NT2/D1 (cell line): ENCODE measurements around the gene TUBGCP6.

Experiments used
- DNase-seq: peaks from one replicate; pipeline ENCODE4 v3.0.0-alpha.2; 2011; ENCODE audit warnings: low read depth, low spot score
- H3K27me3 ChIP-seq: 2 replicates; pipeline ENCODE4 v1.6.0; 2011; ENCODE audit warnings: mild to moderate bottlenecking; ENCODE audit not compliant: insufficient read length, insufficient read depth
- H3K36me3 ChIP-seq: 2 replicates; pipeline ENCODE4 v1.6.1; 2011; ENCODE audit warnings: mild to moderate bottlenecking, low read length, mixed read lengths; ENCODE audit not compliant: insufficient read depth, insufficient read length
- H3K4me1 ChIP-seq: 2 replicates; pipeline ENCODE4 v1.5.1; 2011; ENCODE audit not compliant: insufficient read depth, insufficient read length
- H3K4me3 ChIP-seq: 2 replicates; pipeline ENCODE4 v1.5.1; 2011; ENCODE audit warnings: low read depth; ENCODE audit not compliant: insufficient read length
- H3K9ac ChIP-seq: 2 replicates; pipeline ENCODE4 v1.6.0; 2011; ENCODE audit warnings: low read depth; ENCODE audit not compliant: insufficient read length
- H3K9me3 ChIP-seq: 2 replicates; pipeline ENCODE4 v1.5.1; 2011; ENCODE audit warnings: mild to moderate bottlenecking, low read length; ENCODE audit not compliant: insufficient read depth
- SUZ12 ChIP-seq: IDR thresholded peaks from 2 replicates; pipeline ENCODE4 v1.6.1; 2011; ENCODE audit not compliant: insufficient read length, insufficient read depth; ENCODE audit errors: extremely low read depth
- YY1 ChIP-seq: IDR thresholded peaks from 2 replicates; pipeline ENCODE4 v1.6.1; 2011; ENCODE audit not compliant: insufficient read length, insufficient read depth
- ZNF274 ChIP-seq: IDR thresholded peaks from 2 replicates; pipeline ENCODE4 v1.6.1; 2011; ENCODE audit warnings: mild to moderate bottlenecking, low read depth, low read length

Gene TUBGCP6

DNA sequence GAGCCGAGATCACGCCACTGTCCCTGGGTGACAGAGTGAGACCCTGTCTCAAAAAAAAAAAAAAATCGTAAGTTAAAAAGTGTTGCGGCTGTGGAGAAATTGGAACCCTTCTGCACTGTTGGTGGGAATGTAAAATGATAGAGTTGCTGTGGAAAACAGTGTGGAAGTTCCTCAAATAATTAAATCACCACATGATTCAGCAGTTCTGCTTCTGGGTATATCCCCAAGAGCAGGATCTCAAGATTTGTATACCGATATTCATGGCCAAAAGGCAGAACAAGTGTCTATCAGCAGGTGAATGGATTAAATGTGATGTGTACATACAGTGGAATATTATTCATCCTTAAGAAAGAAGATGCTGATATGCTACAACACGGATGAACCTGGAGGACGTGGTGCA is 40.3 kb downstream of the TUBGCP6 start:
- TF ChIP-seq SUZ12 (no peak), ZNF274 (no peak), YY1 (no peak)
- peaks cover 16% of the 10 kb centered on the region for H3K4me1 ChIP-seq
- no peak overlapping the region for H3K9ac ChIP-seq
- no peak overlapping the region for H3K4me3 ChIP-seq
- DNase-seq, result no peak
- no peaks in the 10 kb centered on the region for H3K9me3 ChIP-seq
- peaks cover 52% of the 10 kb centered on the region for H3K36me3 ChIP-seq
- H3K27me3 ChIP-seq, result peaks cover 10% of the 10 kb centered on the region

GRCh38 chr22:50203288-50203687 is 41.5 kb downstream of the TUBGCP6 start:
- no peak for DNase-seq
- Histone ChIP-seq H3K9me3 (no peaks in the 10 kb centered on the region), H3K4me3 (no peak overlapping the region), H3K36me3 (peaks cover 51% of the 10 kb centered on the region), H3K27me3 (peaks cover 10% of the 10 kb centered on the region), H3K4me1 (peaks cover 17% of the 10 kb centered on the region), H3K9ac (no peak overlapping the region)
- no peak for TF ChIP-seq YY1
- no peak for TF ChIP-seq SUZ12
- TF ChIP-seq ZNF274, result no peak

DNA sequence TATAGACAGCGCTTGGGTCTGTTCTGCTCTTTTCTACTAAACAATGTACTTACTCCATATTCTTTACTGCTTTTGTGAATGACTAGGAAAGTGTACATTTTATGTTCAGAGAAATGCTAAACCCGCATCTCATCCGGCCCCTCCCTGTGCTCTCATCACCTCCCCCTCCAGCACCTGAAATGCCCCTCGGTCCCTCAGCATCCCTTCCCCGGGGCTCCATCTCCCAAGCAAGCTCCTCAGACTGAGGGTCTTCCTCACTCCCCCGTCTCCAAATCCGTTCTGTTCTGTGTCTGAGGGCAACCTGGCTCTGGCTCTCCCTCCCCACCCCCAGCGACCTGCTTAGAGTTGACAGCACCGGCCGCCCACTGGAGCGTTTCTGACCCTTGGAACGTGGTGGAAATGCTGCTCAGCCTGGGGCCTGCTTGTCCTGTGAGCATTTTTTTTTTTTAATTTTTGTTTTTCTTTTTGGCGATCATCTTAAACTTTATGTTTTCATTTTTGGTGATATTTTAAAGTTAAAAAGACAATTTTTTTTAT is 42.6 kb downstream of the TUBGCP6 start:
- Histone ChIP-seq H3K27me3 (peaks cover 10% of the 10 kb centered on the region), H3K4me1 (peaks cover 17% of the 10 kb centered on the region), H3K4me3 (peak overlapping the region; percentile 81), H3K9me3 (no peaks in the 10 kb centered on the region), H3K36me3 (peaks cover 47% of the 10 kb centered on the region), H3K9ac (peak overlapping the region; percentile 89)
- TF ChIP-seq ZNF274 (no peak), YY1 (no peak), SUZ12 (no peak)
- no peak for DNase-seq

DNA sequence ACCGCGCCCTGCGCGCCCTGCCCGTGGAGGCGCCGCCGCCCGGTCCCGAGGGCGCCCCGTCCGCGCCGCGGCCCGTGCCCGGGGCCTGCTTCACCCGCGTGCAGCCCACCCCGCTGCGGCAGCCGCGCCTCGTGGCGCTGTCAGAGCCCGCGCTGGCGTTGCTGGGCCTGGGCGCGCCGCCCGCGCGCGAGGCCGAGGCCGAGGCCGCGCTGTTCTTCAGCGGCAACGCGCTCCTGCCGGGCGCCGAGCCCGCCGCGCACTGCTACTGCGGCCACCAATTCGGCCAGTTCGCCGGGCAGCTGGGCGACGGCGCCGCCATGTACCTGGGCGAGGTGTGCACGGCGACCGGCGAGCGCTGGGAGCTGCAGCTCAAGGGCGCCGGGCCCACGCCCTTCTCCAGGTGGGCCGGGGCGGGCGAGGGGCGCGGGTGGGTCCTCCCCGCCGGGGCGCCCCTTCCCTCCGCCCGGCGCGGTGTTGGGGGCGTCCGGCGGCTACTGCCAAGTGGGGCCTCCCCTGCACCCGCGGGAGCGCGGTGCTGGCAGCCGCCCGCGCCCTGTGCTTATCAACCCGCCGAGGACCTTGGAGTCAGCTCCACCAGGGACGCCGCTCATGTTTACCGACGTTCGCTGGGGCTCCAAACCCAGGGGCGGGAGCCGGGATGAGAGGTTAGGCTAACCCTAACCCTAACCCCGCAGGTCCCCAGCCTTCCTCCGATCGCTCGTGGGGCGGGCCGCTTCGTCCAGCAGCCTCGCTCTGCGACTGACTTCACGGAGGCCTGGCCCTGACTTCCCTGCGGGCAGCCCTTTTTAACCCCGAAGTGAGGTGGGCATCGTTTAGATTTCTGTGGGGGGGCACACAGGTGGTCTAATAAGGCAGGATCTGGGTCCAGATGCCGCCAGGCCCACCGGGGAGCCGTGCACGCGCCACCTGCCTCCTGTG is 43.4 kb downstream of the TUBGCP6 start:
- no peak for DNase-seq
- Histone ChIP-seq H3K36me3 (peaks cover 43% of the 10 kb centered on the region), H3K4me1 (peaks cover 16% of the 10 kb centered on the region), H3K4me3 (peak overlapping the region; percentile 81), H3K9me3 (no peaks in the 10 kb centered on the region), H3K9ac (peak overlapping the region; percentile 89), H3K27me3 (peaks cover 10% of the 10 kb centered on the region)
- no peak for TF ChIP-seq ZNF274
- no peak for TF ChIP-seq SUZ12
- no peak for TF ChIP-seq YY1

DNA sequence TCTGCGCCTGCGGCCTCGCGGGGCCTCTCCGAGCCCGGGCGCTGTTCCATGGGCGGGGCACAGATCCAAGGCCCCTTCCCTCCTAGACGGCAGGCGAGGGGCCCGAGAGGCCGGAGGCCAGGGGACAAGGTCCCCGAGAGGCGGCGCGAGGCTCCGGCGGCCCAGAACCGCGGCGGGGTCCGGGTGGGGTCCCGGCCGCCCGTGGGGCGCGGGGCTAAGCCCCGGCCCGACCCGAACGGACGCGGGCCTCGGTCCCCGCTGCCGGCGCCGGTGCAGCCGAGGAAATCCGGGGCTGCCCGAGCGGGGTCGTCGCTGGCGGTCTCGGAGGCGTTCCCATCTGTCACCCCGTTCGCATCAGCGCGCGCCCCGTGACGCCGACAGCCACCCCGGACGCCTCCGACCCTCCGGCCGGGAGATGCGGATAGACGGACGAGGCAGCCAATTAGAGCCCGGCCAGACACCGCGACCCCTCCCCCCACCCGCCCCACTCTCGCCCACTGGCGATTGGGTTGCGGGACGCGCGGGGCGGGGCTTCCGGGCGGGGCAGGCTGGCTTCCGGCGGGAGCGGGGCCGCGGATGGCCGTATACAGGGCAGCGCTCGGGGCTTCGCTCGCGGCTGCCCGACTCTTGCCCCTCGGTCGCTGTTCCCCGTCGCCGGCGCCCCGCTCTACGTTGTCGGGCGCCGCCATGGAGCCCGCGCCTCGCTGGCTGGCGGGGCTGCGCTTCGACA is 44.2 kb downstream of the TUBGCP6 start, which contains the start of gene SELENOO:
Gene SELENOO (plus strand): TSS at position 551 of the 730 bp plus-strand sequence. CDS start 26 bp downstream, at position 577.
- Histone ChIP-seq H3K9me3 (no peaks in the 10 kb centered on the region), H3K4me1 (peaks cover 7% of the 10 kb centered on the region), H3K36me3 (peaks cover 43% of the 10 kb centered on the region), H3K4me3 (peak within 1 kb of the TSS; percentile 81), H3K27me3 (peaks cover 10% of the 10 kb centered on the region), H3K9ac (peak within 1 kb of the TSS; percentile 89)
- TF ChIP-seq YY1 (no peak), SUZ12 (no peak), ZNF274 (no peak)
- DNase-seq, result peak; percentile 67

DNA sequence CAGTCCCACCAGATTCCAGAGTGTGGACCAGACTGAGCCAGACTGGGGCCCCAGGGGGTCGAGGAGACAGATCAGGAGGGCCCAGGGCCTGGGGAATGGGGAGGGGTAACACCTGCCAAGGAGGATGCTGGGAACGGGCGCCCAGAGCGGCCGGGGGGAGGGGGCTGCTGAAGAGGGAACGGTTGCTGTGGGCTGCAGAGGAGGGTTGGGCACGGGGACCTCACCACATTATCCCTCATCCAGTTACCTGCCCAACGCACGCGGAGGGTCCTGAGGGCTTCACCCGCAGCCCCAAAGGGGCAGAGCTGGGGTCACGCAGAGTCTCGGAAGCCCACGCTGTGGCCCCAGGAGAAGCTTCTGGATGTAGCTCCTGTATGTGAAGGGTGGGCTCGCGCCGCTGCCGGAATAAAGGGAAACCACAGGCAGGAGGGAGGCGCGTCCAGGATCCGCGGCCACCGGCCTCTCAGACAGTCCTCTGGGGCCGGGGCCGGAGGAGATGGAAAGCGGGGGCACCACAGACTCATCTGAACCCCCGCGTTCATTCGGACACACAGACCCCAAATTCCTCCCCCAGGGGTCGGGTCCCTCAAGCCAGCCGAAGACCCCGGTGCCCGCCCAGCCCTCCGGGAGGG is 44.9 kb downstream of the TUBGCP6 start:
- Histone ChIP-seq H3K4me3 (peak overlapping the region; percentile 61), H3K36me3 (peaks cover 41% of the 10 kb centered on the region), H3K4me1 (peaks cover 7% of the 10 kb centered on the region), H3K9me3 (no peaks in the 10 kb centered on the region), H3K27me3 (peaks cover 10% of the 10 kb centered on the region), H3K9ac (peak overlapping the region; percentile 77)
- DNase-seq, result no peak
- TF ChIP-seq ZNF274 (no peak), SUZ12 (no peak), YY1 (no peak)
